K562 (cell line): ENCODE results near the gene METTL15. TPM values are rescaled to one million over a fixed set of nuclear protein-coding genes. Genes with fewer than 3 reads are reported as not detected.

ENCODE experiments used
- ARID2 ChIP-seq: fragments of 450-650 bp; IDR thresholded peaks from 2 replicates; pipeline ENCODE4 v1.6.1; 2017; ENCODE audit warnings: antibody characterized with exemption, mild to moderate bottlenecking
- C11orf30 ChIP-seq: fragments of 450-650 bp; IDR thresholded peaks from 2 replicates; pipeline ENCODE4 v1.6.1; 2016; ENCODE audit warnings: low read depth, mild to moderate bottlenecking
- DIDO1 ChIP-seq: fragments of 450-650 bp; IDR thresholded peaks from 2 replicates; pipeline ENCODE4 v1.6.1; 2016; ENCODE audit warnings: low read depth, missing biosample characterization, missing genetic modification characterization
- E4F1 ChIP-seq: fragments of 250-450 bp; sonication (Bioruptor Pico); IDR thresholded peaks from 2 replicates; pipeline ENCODE4 v1.5.0; 2021; ENCODE audit warnings: mild to moderate bottlenecking, borderline replicate concordance
- FOS ChIP-seq: IDR thresholded peaks from 3 replicates; pipeline ENCODE4 v1.6.1; 2011; ENCODE audit not compliant: insufficient read length; ENCODE audit errors: extremely low read depth
- GATAD2B ChIP-seq: fragments of 450-650 bp; IDR thresholded peaks from 2 replicates; pipeline ENCODE4 v1.6.1; 2017; ENCODE audit warnings: mild to moderate bottlenecking, borderline replicate concordance
- JUND ChIP-seq, 2 experiments: IDR thresholded peaks; 2 replicates in 1 of 2; 3 replicates in 1 of 2; pipeline ENCODE4 v1.6.1; 2011; ENCODE audit warnings: borderline replicate concordance in 2 of 2, low read depth in 2 of 2, low read length in 2 of 2, improper control_type of control experiment in 1 of 2, missing biosample characterization in 1 of 2, missing genetic modification characterization in 1 of 2, missing genetic modification reagents in 1 of 2
- MAFK ChIP-seq: IDR thresholded peaks from 2 replicates; pipeline ENCODE4 v1.6.1; 2011; ENCODE audit warnings: low read length, improper control_type of control experiment
- MCM5 ChIP-seq: fragments of 450-650 bp; IDR thresholded peaks from 2 replicates; pipeline ENCODE4 v1.6.1; 2016; ENCODE audit warnings: low read depth
- MEIS2 ChIP-seq: fragments of 450-650 bp; IDR thresholded peaks from 2 replicates; pipeline ENCODE4 v1.6.1; 2014; ENCODE audit warnings: mild to moderate bottlenecking; ENCODE audit not compliant: partially characterized antibody
- NFXL1 ChIP-seq: fragments of 450-650 bp; formaldehyde crosslinking; IDR thresholded peaks from 2 replicates; pipeline ENCODE4 v1.4.0; 2021; ENCODE audit warnings: mild to moderate bottlenecking
- NFYB ChIP-seq: IDR thresholded peaks from 2 replicates; pipeline ENCODE4 v1.6.1; 2011; ENCODE audit warnings: mild to moderate bottlenecking, moderate library complexity; ENCODE audit not compliant: insufficient read length; ENCODE audit errors: extremely low read depth
- PBX2 ChIP-seq, 2 experiments: IDR thresholded peaks in 1 of 2; conservative IDR thresholded peaks in 1 of 2; 2 replicates each; pipeline ENCODE4 v1.6.1; 2016; ENCODE audit warnings: low read depth in 2 of 2, mild to moderate bottlenecking in 1 of 2, missing compliant biosample characterization in 1 of 2, missing genetic modification characterization in 1 of 2, moderate library complexity in 1 of 2
- SETDB1 ChIP-seq: IDR thresholded peaks from one replicate; pipeline ENCODE4 v1.6.1; 2012; ENCODE audit warnings: low read length, control low read depth, inconsistent platforms
- TCF7 ChIP-seq: sonication (generic); IDR thresholded peaks from 2 replicates; pipeline ENCODE4 v1.6.1; 2016; ENCODE audit warnings: antibody characterized with exemption, borderline replicate concordance
- TFAM ChIP-seq: fragments of 250-450 bp; sonication (Bioruptor Pico); conservative IDR thresholded peaks from 2 replicates; pipeline ENCODE4 v1.5.0; 2021; ENCODE audit warnings: mild to moderate bottlenecking, moderate library complexity
- U2AF2 ChIP-seq: fragments of 200-400 bp; formaldehyde crosslinking; optimal IDR thresholded peaks from 2 replicates; pipeline ENCODE3; 2017; ENCODE audit warnings: low read depth, mild to moderate bottlenecking, low read length
- ZNF316 ChIP-seq: fragments of 450-650 bp; IDR thresholded peaks from 2 replicates; pipeline ENCODE4 v1.6.1; 2016
- ZNF592 ChIP-seq: fragments of 450-650 bp; IDR thresholded peaks from 2 replicates; pipeline ENCODE4 v1.6.1; 2017; ENCODE audit warnings: antibody characterized with exemption, mild to moderate bottlenecking
- ZZZ3 ChIP-seq: fragments of 450-650 bp; IDR thresholded peaks from 2 replicates; pipeline ENCODE4 v1.6.1; 2016; ENCODE audit warnings: antibody characterized with exemption, mild to moderate bottlenecking, moderate library complexity
- polyA plus RNA-seq, 8 experiments: library from polyadenylated mRNA; depleted of rRNA in 4 of 8; stranded (reverse) in 5 of 8; unstranded in 3 of 8; fragments of >200 nt; fragmentation: Nextera tagmentation in 2 of 8; fragmentation: Illumina TruSeq in 1 of 8; extraction: Ambion mirVana in 2 of 8; extraction: Trizol in 1 of 8; gene quantifications; 2 replicates each; pipeline versions ENCODE4 v1.2.1 to v1.2.3, GENCODE V29; 2011 to 2014; ENCODE audit warnings: inconsistent platforms in 1 of 8, missing spikeins in 1 of 8
- total RNA-seq, 7 experiments: library from RNA; depleted of rRNA in 6 of 7; stranded (reverse); fragments of >200 nt in 6 of 7; fragmentation: Illumina TruSeq in 2 of 7; extraction: Trizol in 2 of 7; gene quantifications; 2 replicates each; pipeline versions ENCODE4 v1.2.1 to v1.2.3, GENCODE V29; 2011 to 2021; ENCODE audit warnings: low replicate concordance in 1 of 7

The METTL15 gene
- total and polyA plus RNA-seq, 9 of the 15 experiments (the other 6 are each of a cell fraction or from before 2014, with no cell fraction given) = 10.7 to 21.7 (median 15.9) TPM

GRCh38 chr11:28106353-28107043 is 1.7 kb upstream of the METTL15 start (continued):
- TF ChIP-seq ZNF592 (no peak), NFYB (no peak), SETDB1 (no peak), ARID2 (no peak), ZNF316 (peak; percentile 86), TFAM (CRISPR knock-in tag) (no peak), E4F1 (CRISPR knock-in tag) (no peak), FOS (no peak), GATAD2B (no peak), MCM5 (no peak), JUND (IDR thresholded peaks at IDR 0.05; ENCODE audit: borderline replicate concordance, low read depth, low read length) (no peak), JUND (tag; IDR thresholded peaks at IDR 0.05; ENCODE audit: borderline replicate concordance, low read depth, low read length) (no peak), NFXL1 (CRISPR knock-in tag) (no peak), MEIS2 (no peak), C11orf30 (peak; percentile 58; the same call in 1 of the 2 replicates), MAFK (peak; percentile 58; the same call in 1 of the 2 replicates), PBX2 (CRISPR knock-in tag; IDR thresholded peaks at IDR 0.05; ENCODE audit: low read depth) (no peak), PBX2 (tag; conservative IDR thresholded peaks at IDR 0.05; ENCODE audit: low read depth) (no peak), U2AF2 (no peak), ZZZ3 (no peak), TCF7 (no peak), DIDO1 (no peak)
